ENCODE results near the gene SSC4D. TPM values are rescaled to one million over a fixed set of nuclear protein-coding genes. Genes with fewer than 3 reads are reported as not detected.
A peak's percentile ranks its signal among the peaks of the same experiment; 100 is the strongest.
"Not testable (repeated sequence)": the region's sequence is repeated elsewhere in the genome, so short reads cannot be mapped to it uniquely, and the experiment has no call there.

The SSC4D gene
- total RNA-seq, 4 donors from 2014 or later = 2.1 to 14.6 (median 3.4) TPM

DNA sequence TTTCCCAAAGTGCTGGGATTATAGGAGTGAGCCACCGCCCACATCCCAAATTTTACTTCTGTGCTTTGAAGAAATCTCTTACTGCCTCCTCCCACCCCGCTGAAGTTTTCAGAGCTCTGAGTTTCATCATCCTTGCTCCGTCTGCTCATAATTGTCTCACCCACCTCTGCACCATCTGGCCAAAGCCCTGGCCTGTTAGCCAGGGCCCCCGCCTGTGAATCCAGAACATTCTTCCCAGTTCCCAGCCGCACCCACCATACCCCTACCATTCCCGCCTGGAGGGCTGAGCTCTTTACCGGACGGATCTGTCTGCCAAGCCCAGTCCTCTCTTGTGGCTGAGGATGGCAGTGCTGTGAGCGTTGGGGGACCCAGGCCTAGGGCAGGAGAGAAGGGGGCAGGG, 14.5 kb downstream of the SSC4D start:
- DNase-seq (ENCODE audit: low spot score) (no peak), ATAC-seq (ENCODE audit: low FRiP score) (no peak)
- TF ChIP-seq, protein P1, sequence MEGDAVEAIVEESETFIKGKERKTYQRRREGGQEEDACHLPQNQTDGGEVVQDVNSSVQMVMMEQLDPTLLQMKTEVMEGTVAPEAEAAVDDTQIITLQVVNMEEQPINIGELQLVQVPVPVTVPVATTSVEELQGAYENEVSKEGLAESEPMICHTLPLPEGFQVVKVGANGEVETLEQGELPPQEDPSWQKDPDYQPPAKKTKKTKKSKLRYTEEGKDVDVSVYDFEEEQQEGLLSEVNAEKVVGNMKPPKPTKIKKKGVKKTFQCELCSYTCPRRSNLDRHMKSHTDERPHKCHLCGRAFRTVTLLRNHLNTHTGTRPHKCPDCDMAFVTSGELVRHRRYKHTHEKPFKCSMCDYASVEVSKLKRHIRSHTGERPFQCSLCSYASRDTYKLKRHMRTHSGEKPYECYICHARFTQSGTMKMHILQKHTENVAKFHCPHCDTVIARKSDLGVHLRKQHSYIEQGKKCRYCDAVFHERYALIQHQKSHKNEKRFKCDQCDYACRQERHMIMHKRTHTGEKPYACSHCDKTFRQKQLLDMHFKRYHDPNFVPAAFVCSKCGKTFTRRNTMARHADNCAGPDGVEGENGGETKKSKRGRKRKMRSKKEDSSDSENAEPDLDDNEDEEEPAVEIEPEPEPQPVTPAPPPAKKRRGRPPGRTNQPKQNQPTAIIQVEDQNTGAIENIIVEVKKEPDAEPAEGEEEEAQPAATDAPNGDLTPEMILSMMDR (IDR thresholded peaks at IDR 0.05) = no peak

GRCh38 chr7:76393116-76394031, 16.1 kb downstream of the SSC4D start:
- ATAC-seq (ENCODE audit: low FRiP score) (peak; percentile 94), DNase-seq (ENCODE audit: low spot score) (peak; percentile 70)
- TF ChIP-seq, protein P1 (IDR thresholded peaks at IDR 0.05) = no peak

DNA sequence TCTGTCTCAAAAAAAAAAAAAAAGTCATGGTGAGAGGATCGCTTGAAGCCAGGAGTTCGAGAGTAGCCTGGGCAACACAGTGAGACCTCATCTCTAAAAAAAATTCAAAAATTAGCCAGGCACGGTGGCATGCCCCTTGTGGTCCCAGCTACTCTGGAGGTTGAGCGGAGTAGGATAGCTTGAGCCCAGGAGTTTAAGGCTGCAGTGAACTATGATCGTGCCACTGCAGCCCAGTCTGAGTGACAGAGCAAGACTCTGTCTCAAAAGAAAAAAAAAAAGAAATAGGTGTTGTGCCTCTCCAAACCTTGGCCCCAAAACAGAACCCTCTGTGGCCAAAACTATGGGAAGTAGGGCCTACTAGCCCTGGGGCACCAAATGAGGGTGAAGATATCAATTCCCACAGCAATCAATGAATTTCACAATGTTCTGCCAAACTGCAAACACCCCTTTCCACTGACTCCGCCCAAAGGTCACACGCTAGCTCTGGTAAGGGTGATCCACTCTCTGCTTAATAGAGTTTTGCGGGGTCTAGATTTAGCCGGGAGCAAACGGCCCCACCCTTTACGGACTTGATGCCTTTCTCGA, 16.9 kb downstream of the SSC4D start:
- TF ChIP-seq, protein P1 (IDR thresholded peaks at IDR 0.05) = no peak
- ATAC-seq (ENCODE audit: low FRiP score) = no peak
- no peak for DNase-seq (ENCODE audit: low spot score)

- no peak for DNase-seq (ENCODE audit: low spot score)
- ATAC-seq (ENCODE audit: low FRiP score) = no peak
- TF ChIP-seq, protein P1 (IDR thresholded peaks at IDR 0.05) = no peak
Measured at GRCh38 chr7:76390092-76390491, 19.4 kb downstream of the SSC4D start.

DNA sequence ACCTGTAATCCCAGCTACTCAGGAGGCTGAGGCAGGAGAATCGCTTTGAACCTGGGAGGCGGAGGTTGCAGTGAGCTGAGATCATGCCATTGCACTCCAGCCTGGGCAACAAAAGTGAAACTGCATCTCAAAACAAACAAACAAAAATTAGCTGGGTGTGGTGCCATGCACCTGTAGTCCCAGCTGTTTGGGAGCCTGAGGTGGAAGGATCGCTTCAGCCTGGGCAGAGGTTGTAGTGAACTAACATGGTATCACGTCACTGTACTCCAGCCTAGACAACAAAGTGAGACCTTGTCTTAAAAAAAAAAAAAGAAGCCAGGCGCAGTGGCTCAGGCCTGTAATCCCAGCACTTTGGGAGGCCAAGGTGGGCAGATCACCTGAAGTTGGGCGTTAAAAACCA, 21.7 kb downstream of the SSC4D start:
- not testable (repeated sequence) for ATAC-seq (ENCODE audit: low FRiP score); DNase-seq (ENCODE audit: low spot score)

GRCh38 chr7:76386691-76387260, 22.7 kb downstream of the SSC4D start:
- TF ChIP-seq, protein P1 (IDR thresholded peaks at IDR 0.05) = no peak
- ATAC-seq (ENCODE audit: low FRiP score) = no peak
- no peak for DNase-seq (ENCODE audit: low spot score)

GRCh38 chr7:76383089-76383944, 26.2 kb downstream of the SSC4D start:
- TF ChIP-seq, protein P1 (IDR thresholded peaks at IDR 0.05) = no peak
- no peak for ATAC-seq (ENCODE audit: low FRiP score)
- DNase-seq (ENCODE audit: low spot score) = no peak
